ENCODE measurements around the gene ADGRA1.

Gene ADGRA1

GRCh38 chr10:133071733-133072132 lies 16.0 kb upstream of the ADGRA1 start:
- no peak overlapping the region for H3K27ac ChIP-seq
- DNase-seq, result no peak
- no peaks in the 10 kb centered on the region for H3K36me3 ChIP-seq
- H3K9me3 ChIP-seq, result peaks cover 0 to 6% (median 0%) of the 10 kb centered on the region in 3 donors
- peaks cover 0 to 13% (median 4%) of the 10 kb centered on the region in 4 donors for H3K4me1 ChIP-seq
- no peak for TF ChIP-seq CTCF (IDR thresholded peaks at IDR 0.05)
- H3K27me3 ChIP-seq, result peaks cover 0 to 57% of the 10 kb centered on the region in 2 donors
- intact Hi-C loops (cut with DNase I; ENCODE audit: low total_unique reads), result no loop called here
- H3K4me3 ChIP-seq, result no peak overlapping the region

GRCh38 chr10:133072196-133072595 lies 15.5 kb upstream of the ADGRA1 start:
- DNase-seq, result no peak
- peaks cover 0 to 6% (median 0%) of the 10 kb centered on the region in 3 donors for H3K9me3 ChIP-seq
- H3K36me3 ChIP-seq, result no peaks in the 10 kb centered on the region
- H3K4me3 ChIP-seq, result no peak overlapping the region
- no peak for TF ChIP-seq CTCF (IDR thresholded peaks at IDR 0.05)
- no peak overlapping the region for H3K27ac ChIP-seq
- intact Hi-C loops (cut with DNase I; ENCODE audit: low total_unique reads), result no loop called here
- H3K4me1 ChIP-seq, result peaks cover 0 to 9% (median 4%) of the 10 kb centered on the region in 4 donors
- H3K27me3 ChIP-seq, result peaks cover 0 to 62% of the 10 kb centered on the region in 2 donors

DNA sequence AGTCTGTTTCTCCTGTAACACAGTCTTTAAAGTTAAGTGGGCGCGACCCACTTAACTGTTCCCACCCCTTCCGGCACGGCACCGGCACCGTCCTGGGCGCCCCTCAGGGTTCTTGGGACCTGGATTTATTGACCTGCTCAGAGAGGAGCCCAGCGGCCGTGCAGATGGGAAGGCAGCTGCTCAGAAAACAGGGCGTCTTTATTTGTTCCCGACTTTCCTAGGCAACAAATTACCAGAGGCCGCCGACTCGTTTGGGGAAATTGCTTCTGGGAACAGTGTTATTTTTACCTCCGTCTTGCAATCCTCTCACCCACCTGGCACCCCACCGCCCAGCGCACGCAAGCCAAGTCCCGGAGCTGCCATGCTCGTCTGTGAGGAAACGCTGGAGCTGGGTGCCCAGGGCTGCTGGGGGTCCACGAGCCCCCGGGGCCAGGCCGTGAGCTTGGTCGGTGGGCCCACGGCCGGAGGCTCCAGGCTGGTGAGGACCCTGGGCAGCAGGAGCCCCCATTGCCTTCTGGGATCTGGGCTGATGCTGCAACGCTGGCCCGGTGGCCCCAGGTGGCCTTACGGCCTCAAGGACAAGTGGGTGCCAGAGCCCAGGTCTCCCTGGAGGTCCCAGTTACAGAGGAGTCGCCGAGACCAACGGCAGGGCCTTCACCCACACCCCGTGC lies 14.9 kb upstream of the ADGRA1 start:
- H3K9me3 ChIP-seq, result peaks cover 0 to 6% (median 0%) of the 10 kb centered on the region in 3 donors
- peaks cover 0 to 62% of the 10 kb centered on the region in 2 donors for H3K27me3 ChIP-seq
- H3K4me3 ChIP-seq, result no peak overlapping the region
- H3K4me1 ChIP-seq, result peaks cover 0 to 2% (median under 1%) of the 10 kb centered on the region in 4 donors
- no peak for DNase-seq
- intact Hi-C loops (cut with DNase I; ENCODE audit: low total_unique reads), result no loop called here
- H3K36me3 ChIP-seq, result no peaks in the 10 kb centered on the region
- no peak for TF ChIP-seq CTCF (IDR thresholded peaks at IDR 0.05)
- no peak overlapping the region for H3K27ac ChIP-seq

- Histone ChIP-seq H3K36me3 (no peaks in the 10 kb centered on the region), H3K27ac (no peak overlapping the region), H3K9me3 (peaks cover 0 to 6% (median 0%) of the 10 kb centered on the region in 3 donors), H3K27me3 (peaks cover 0 to 66% of the 10 kb centered on the region in 2 donors), H3K4me3 (no peak overlapping the region), H3K4me1 (no peaks in the 10 kb centered on the region)
- TF ChIP-seq CTCF (IDR thresholded peaks at IDR 0.05), result no peak
- no peak for DNase-seq
- intact Hi-C loops (cut with DNase I; ENCODE audit: low total_unique reads), result no loop called here
Measured at GRCh38 chr10:133075346-133076137, 12.2 kb upstream of the ADGRA1 start.

DNA sequence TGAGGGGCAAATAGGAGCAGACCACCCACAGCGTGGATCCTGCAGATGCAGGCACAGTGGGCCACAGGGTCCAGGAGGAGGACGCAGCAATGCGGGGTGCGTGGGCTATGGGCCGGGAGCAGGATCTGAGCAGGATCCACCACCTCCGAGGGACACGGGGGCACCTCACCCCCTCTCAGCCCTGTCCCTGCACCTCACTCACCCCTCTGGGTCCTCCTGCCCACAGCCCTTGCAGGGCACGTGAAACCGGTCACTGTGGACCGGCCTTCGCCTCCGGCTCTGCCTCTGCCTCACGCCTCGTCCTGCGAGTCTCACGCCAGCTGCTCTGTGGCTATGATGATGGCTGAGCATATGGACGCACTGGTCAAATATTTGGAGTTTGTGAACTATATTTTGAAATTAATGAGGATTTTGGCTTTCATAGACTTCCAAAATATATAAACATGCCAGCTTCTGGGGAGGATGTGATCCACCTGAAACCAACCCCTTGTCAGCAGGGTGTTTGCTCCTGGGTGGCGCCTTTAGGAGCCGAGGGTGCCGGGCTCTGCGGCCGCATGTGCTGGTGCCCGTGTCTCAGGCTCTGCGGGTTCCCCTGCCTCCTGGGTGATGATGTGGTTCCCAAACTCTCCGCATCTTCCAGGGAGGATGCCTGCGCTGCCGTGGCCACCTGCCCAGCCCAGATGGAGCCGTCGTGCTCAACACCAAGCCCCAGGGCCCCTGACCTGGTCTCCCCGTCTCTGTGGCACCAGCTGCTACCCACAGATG lies 11.3 kb upstream of the ADGRA1 start:
- no peak for DNase-seq
- H3K27ac ChIP-seq, result no peak overlapping the region
- peaks cover 0 to 6% (median 0%) of the 10 kb centered on the region in 3 donors for H3K9me3 ChIP-seq
- H3K4me1 ChIP-seq, result no peaks in the 10 kb centered on the region
- TF ChIP-seq CTCF (IDR thresholded peaks at IDR 0.05), result no peak
- H3K4me3 ChIP-seq, result no peak overlapping the region
- intact Hi-C loops (cut with DNase I; ENCODE audit: low total_unique reads), result no loop called here
- no peaks in the 10 kb centered on the region for H3K36me3 ChIP-seq
- peaks cover 0 to 62% of the 10 kb centered on the region in 2 donors for H3K27me3 ChIP-seq

All from tibial artery (tissue), 4 donors.